Prostate gland (tissue), 2 donors: ENCODE results near the gene VAV1.

Source experiments
- CTCF ChIP-seq, 4 experiments: fragments of 200-600 bp in 2 of 4; fragments of 450-650 bp in 2 of 4; sonication (generic) in 2 of 4; IDR thresholded peaks; 1 replicate in 3 of 4; 2 replicates in 1 of 4; pipeline ENCODE4 v1.5.1; 2016 to 2019; ENCODE audit warnings: antibody characterized with exemption in 4 of 4, mild to moderate bottlenecking in 2 of 4, moderate library complexity in 2 of 4
- POLR2AphosphoS5 ChIP-seq: sonication (generic); formaldehyde crosslinking; IDR thresholded peaks from one replicate; pipeline ENCODE4 v1.6.1; 2017; ENCODE audit warnings: antibody characterized with exemption

DNA sequence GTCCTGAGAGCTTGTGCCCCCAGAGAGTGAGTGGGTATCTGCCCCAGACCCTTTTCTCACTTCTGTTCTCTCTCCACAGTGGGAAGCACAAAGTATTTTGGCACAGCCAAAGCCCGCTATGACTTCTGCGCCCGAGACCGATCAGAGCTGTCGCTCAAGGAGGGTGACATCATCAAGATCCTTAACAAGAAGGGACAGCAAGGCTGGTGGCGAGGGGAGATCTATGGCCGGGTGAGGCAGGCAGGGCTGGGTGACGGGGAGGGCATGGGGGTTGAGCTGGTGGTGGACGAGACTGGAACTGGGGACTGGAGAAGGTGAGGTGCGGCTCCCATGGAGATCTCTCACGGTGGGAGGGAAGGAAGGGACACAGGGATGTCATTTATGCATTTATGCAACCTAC lies 81.4 kb downstream of the VAV1 start:
- TF ChIP-seq CTCF (IDR thresholded peaks at IDR 0.05) (no peak), POLR2AphosphoS5 (no peak)
